ENCODE measurements around the gene ZP3. TPM values are rescaled to one million over a fixed set of nuclear protein-coding genes. Genes with fewer than 3 reads are reported as not detected.
"Not testable (repeated sequence)": the region's sequence is repeated elsewhere in the genome, so short reads cannot be mapped to it uniquely, and the experiment has no call there.

ZP3 gene
- polyA plus RNA-seq, 1 donor from 2014 or later: not detected

- Histone ChIP-seq H3K4me2 (ENCODE audit: low read length) (no peak overlapping the region), H3K36me3 (ENCODE audit: insufficient read depth, low read length) (no peaks in the 10 kb centered on the region), H3K9me3 (ENCODE audit: low read length) (no peaks in the 10 kb centered on the region), H3K79me2 (replicated peaks; ENCODE audit: insufficient read depth, low read length) (no peaks in the 10 kb centered on the region), H4K20me1 (ENCODE audit: insufficient read depth) (no peaks in the 10 kb centered on the region), H3K4me3 (ENCODE audit: low read length) (no peak overlapping the region), H3K27me3 (ENCODE audit: insufficient read depth, low read depth, low read length) (no peaks in the 10 kb centered on the region), H3K9me2 (ENCODE audit: insufficient read depth, low read length) (no peaks in the 10 kb centered on the region), H3F3A (ENCODE audit: insufficient read depth, low read length, poor library complexity, severe bottlenecking) (no peaks in the 10 kb centered on the region), H3K9ac (ENCODE audit: low read length) (no peak overlapping the region), H2AFZ (ENCODE audit: low read depth, low read length) (no peak overlapping the region), H3K27ac (ENCODE audit: low read length) (no peak overlapping the region)
- no peak for TF ChIP-seq RAD21 (conservative IDR thresholded peaks at IDR 0.05)
- no peak for TF ChIP-seq TAF1 (IDR thresholded peaks at IDR 0.05; ENCODE audit: low read depth)
- TF ChIP-seq, protein P1, sequence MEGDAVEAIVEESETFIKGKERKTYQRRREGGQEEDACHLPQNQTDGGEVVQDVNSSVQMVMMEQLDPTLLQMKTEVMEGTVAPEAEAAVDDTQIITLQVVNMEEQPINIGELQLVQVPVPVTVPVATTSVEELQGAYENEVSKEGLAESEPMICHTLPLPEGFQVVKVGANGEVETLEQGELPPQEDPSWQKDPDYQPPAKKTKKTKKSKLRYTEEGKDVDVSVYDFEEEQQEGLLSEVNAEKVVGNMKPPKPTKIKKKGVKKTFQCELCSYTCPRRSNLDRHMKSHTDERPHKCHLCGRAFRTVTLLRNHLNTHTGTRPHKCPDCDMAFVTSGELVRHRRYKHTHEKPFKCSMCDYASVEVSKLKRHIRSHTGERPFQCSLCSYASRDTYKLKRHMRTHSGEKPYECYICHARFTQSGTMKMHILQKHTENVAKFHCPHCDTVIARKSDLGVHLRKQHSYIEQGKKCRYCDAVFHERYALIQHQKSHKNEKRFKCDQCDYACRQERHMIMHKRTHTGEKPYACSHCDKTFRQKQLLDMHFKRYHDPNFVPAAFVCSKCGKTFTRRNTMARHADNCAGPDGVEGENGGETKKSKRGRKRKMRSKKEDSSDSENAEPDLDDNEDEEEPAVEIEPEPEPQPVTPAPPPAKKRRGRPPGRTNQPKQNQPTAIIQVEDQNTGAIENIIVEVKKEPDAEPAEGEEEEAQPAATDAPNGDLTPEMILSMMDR (IDR thresholded peaks at IDR 0.05; ENCODE audit: poor library complexity, severe bottlenecking): no peak
- TF ChIP-seq EP300 (conservative IDR thresholded peaks at IDR 0.05; ENCODE audit: poor library complexity, severe bottlenecking): no peak
- no peak for TF ChIP-seq EZH2 (IDR thresholded peaks at IDR 0.05; ENCODE audit: borderline replicate concordance, insufficient read depth, low read length, poor library complexity, severe bottlenecking)
- TF ChIP-seq MXI1 (conservative IDR thresholded peaks at IDR 0.05; ENCODE audit: poor library complexity, severe bottlenecking): no peak
- TF ChIP-seq, protein P2, sequence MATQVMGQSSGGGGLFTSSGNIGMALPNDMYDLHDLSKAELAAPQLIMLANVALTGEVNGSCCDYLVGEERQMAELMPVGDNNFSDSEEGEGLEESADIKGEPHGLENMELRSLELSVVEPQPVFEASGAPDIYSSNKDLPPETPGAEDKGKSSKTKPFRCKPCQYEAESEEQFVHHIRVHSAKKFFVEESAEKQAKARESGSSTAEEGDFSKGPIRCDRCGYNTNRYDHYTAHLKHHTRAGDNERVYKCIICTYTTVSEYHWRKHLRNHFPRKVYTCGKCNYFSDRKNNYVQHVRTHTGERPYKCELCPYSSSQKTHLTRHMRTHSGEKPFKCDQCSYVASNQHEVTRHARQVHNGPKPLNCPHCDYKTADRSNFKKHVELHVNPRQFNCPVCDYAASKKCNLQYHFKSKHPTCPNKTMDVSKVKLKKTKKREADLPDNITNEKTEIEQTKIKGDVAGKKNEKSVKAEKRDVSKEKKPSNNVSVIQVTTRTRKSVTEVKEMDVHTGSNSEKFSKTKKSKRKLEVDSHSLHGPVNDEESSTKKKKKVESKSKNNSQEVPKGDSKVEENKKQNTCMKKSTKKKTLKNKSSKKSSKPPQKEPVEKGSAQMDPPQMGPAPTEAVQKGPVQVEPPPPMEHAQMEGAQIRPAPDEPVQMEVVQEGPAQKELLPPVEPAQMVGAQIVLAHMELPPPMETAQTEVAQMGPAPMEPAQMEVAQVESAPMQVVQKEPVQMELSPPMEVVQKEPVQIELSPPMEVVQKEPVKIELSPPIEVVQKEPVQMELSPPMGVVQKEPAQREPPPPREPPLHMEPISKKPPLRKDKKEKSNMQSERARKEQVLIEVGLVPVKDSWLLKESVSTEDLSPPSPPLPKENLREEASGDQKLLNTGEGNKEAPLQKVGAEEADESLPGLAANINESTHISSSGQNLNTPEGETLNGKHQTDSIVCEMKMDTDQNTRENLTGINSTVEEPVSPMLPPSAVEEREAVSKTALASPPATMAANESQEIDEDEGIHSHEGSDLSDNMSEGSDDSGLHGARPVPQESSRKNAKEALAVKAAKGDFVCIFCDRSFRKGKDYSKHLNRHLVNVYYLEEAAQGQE (IDR thresholded peaks at IDR 0.05; ENCODE audit: borderline replicate concordance): no peak
- no peak for TF ChIP-seq SMC3 (conservative IDR thresholded peaks at IDR 0.05; ENCODE audit: poor library complexity)
- TF ChIP-seq POLR2AphosphoS5 (IDR thresholded peaks at IDR 0.05): no peak
Observed at GRCh38 chr7:76397409-76398183, 27.2 kb upstream of the ZP3 start.

GRCh38 chr7:76400248-76400647 lies 24.5 kb upstream of the ZP3 start:
- Histone ChIP-seq H3K9me3 (ENCODE audit: low read length) (no peaks in the 10 kb centered on the region), H3K79me2 (replicated peaks; ENCODE audit: insufficient read depth, low read length) (no peaks in the 10 kb centered on the region), H3K9ac (ENCODE audit: low read length) (no peak overlapping the region), H3K9me2 (ENCODE audit: insufficient read depth, low read length) (no peaks in the 10 kb centered on the region), H3K27ac (ENCODE audit: low read length) (no peak overlapping the region), H3K4me3 (ENCODE audit: low read length) (no peak overlapping the region), H3K4me2 (ENCODE audit: low read length) (no peak overlapping the region), H3F3A (ENCODE audit: insufficient read depth, low read length, poor library complexity, severe bottlenecking) (no peaks in the 10 kb centered on the region), H4K20me1 (ENCODE audit: insufficient read depth) (no peaks in the 10 kb centered on the region), H3K27me3 (ENCODE audit: insufficient read depth, low read depth, low read length) (no peaks in the 10 kb centered on the region), H3K36me3 (ENCODE audit: insufficient read depth, low read length) (no peaks in the 10 kb centered on the region), H2AFZ (ENCODE audit: low read depth, low read length) (no peak overlapping the region)
- TF ChIP-seq, protein P1 (IDR thresholded peaks at IDR 0.05; ENCODE audit: poor library complexity, severe bottlenecking): no peak
- no peak for TF ChIP-seq RAD21 (conservative IDR thresholded peaks at IDR 0.05)

DNA sequence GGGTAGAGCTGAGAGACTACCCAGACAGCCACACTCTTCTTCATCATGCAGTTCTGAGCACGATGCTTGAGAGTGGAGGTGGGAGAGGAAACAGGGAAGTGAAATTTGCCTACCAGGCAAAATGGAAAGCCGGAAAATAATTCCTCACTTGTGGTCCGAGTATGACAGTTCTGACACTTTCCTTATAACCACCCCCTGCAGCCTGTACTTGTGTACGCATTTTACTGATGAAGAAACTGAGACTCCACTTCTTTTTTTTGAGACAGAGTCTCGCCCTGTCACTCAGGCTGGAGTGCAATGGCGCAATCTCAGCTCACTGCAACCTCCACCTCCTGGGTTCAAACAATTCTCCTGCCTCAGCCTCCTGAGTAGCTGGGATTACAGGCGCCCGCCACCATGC lies 21.7 kb upstream of the ZP3 start:
- H3K9me3 ChIP-seq (ENCODE audit: low read length); H4K20me1 ChIP-seq (ENCODE audit: insufficient read depth); H3K9ac ChIP-seq (ENCODE audit: low read length); H3K4me3 ChIP-seq (ENCODE audit: low read length); H3K27me3 ChIP-seq (ENCODE audit: insufficient read depth, low read depth, low read length); H3K4me2 ChIP-seq (ENCODE audit: low read length); H3K27ac ChIP-seq (ENCODE audit: low read length); H2AFZ ChIP-seq (ENCODE audit: low read depth, low read length); H3K79me2 ChIP-seq (replicated peaks; ENCODE audit: insufficient read depth, low read length); H3F3A ChIP-seq (ENCODE audit: insufficient read depth, low read length, poor library complexity, severe bottlenecking); H3K36me3 ChIP-seq (ENCODE audit: insufficient read depth, low read length); H3K9me2 ChIP-seq (ENCODE audit: insufficient read depth, low read length): not testable (repeated sequence)

All from neural cell (in vitro differentiated cells).